Panc1 (cell line): ENCODE data around the gene ARHGAP44. TPM values are rescaled to one million over a fixed set of nuclear protein-coding genes. Genes with fewer than 3 reads are reported as not detected.

ENCODE experiments used
- ATAC-seq: fragments of 200-7000 bp; cut with Tn5 transposase; 2 replicates; pipeline ENCODE4 v1.9.1; 2020; ENCODE audit warnings: mild to moderate bottlenecking, moderate library complexity
- BruUV-seq: library from RNA; stranded (reverse); fragments of 400-500 nt; replicated peaks from 2 replicates; lab custom pipeline; 2021; lab: Mats Ljungman, UMichigan
- CTCF ChIA-PET: fragments of 300-600 bp; sonication (Branson Sonifier 250); formaldehyde crosslinking; loops from one replicate; lab custom pipeline; 2022; ENCODE audit warnings: antibody characterized with exemption; lab: Charles Lee
- POLR2A ChIA-PET: fragments of 300-600 bp; sonication (Branson Sonifier 250); formaldehyde crosslinking; loops from one replicate; lab custom pipeline; 2022; ENCODE audit warnings: antibody characterized with exemption; lab: Charles Lee
- DNase-seq: peaks from one replicate; pipeline ENCODE4 v3.0.0-alpha.2; 2010; ENCODE audit warnings: low read depth, low spot score
- H3K27ac ChIP-seq: 2 replicates; pipeline ENCODE4 v1.5.1; 2011; ENCODE audit warnings: mild to moderate bottlenecking, low read length, inconsistent platforms
- H3K27me3 ChIP-seq: fragments of 200-500 bp; sonication (Bioruptor generic); 2 replicates; pipeline ENCODE4 v1.6.0; 2014; ENCODE audit warnings: low read length, inconsistent platforms; ENCODE audit not compliant: control insufficient read depth, insufficient read depth
- H3K36me3 ChIP-seq: fragments of 200-500 bp; sonication (Bioruptor generic); 2 replicates; pipeline ENCODE4 v1.5.1; 2014; ENCODE audit warnings: inconsistent platforms, mild to moderate bottlenecking, low read length, moderate library complexity; ENCODE audit not compliant: control insufficient read depth, insufficient read depth
- H3K4me1 ChIP-seq: 2 replicates; pipeline ENCODE4 v1.5.1; 2011; ENCODE audit warnings: inconsistent platforms, mild to moderate bottlenecking, low read length, moderate library complexity; ENCODE audit not compliant: control insufficient read depth, insufficient read depth
- H3K4me3 ChIP-seq, 2 experiments: 2 replicates each; pipeline ENCODE4 v1.5.1; 2011 to 2012; ENCODE audit warnings: low read depth in 2 of 2, low read length in 2 of 2, mild to moderate bottlenecking in 2 of 2, inconsistent platforms in 1 of 2, moderate library complexity in 1 of 2
- H3K9me3 ChIP-seq: fragments of 200-500 bp; sonication (Bioruptor generic); 2 replicates; pipeline ENCODE4 v1.5.1; 2014; ENCODE audit warnings: low read depth, mild to moderate bottlenecking, inconsistent platforms, low read length, moderate library complexity; ENCODE audit not compliant: control insufficient read depth, insufficient read depth
- CTCF ChIP-seq: fragments of 450-650 bp; IDR thresholded peaks from 2 replicates; pipeline ENCODE4 v1.5.1; 2017; ENCODE audit warnings: mild to moderate bottlenecking
- POLR2AphosphoS5 ChIP-seq: IDR thresholded peaks from 2 replicates; pipeline ENCODE4 v1.6.1; 2012; ENCODE audit warnings: mild to moderate bottlenecking, low read depth, low read length, moderate library complexity
- REST ChIP-seq, 2 experiments: IDR thresholded peaks; 2 replicates each; pipeline ENCODE4 v1.6.1; 2011 to 2012; ENCODE audit warnings: low read depth in 2 of 2, control low read depth in 1 of 2, low read length in 1 of 2, mild to moderate bottlenecking in 1 of 2, moderate library complexity in 1 of 2; ENCODE audit not compliant: insufficient read depth in 1 of 2
- SIN3A ChIP-seq: IDR thresholded peaks from 2 replicates; pipeline ENCODE4 v1.6.1; 2012; ENCODE audit warnings: low read depth, mild to moderate bottlenecking, low read length, moderate library complexity, borderline replicate concordance; ENCODE audit not compliant: insufficient read depth
- TCF7L2 ChIP-seq: IDR thresholded peaks from 2 replicates; pipeline ENCODE4 v1.6.1; 2011; ENCODE audit warnings: mild to moderate bottlenecking, low read depth, low read length, inconsistent platforms
- in situ Hi-C: cut with HindIII; loops from 2 replicates; pipeline ENCODE4 v1.10.0; 2016; ENCODE audit warnings: low sequenced_read_pairs, low pct_unique_long_range_greater_than_20kb
- intact Hi-C: fragments of 100-400 bp; cut with micrococcal nuclease; formaldehyde crosslinking; loops from one replicate; pipeline ENCODE4 v1.10.0; 2022; ENCODE audit not compliant: unreplicated experiment
- total RNA-seq: library from RNA; stranded (reverse); gene quantifications from one replicate; pipeline ENCODE4 v1.2.1, GENCODE V29; 2021; ENCODE audit not compliant: unreplicated experiment

ARHGAP44 gene
- total RNA-seq, 1 experiment from 2014 or later: 0.80 TPM

GRCh38 chr17:12965988-12966387 is 176.7 kb downstream of the ARHGAP44 start:
- intact Hi-C loops (no loop called here), in situ Hi-C loops (no loop called here)
- ATAC-seq: no peak
- no TSS peak for BruUV-seq
- Histone ChIP-seq H3K36me3 (no peaks in the 10 kb centered on the region), H3K4me1 (no peaks in the 10 kb centered on the region), H3K4me3 (no peak overlapping the region), H3K9me3 (no peaks in the 10 kb centered on the region), H3K27me3 (no peaks in the 10 kb centered on the region), H3K27ac (no peak overlapping the region)
- DNase-seq: no peak
- TF ChIP-seq SIN3A (no peak), POLR2AphosphoS5 (no peak), TCF7L2 (no peak), CTCF (no peak), REST (IDR thresholded peaks at IDR 0.05; ENCODE audit: insufficient read depth in 1 of 2, low read depth in 2 of 2, low read length in 1 of 2) (no peak)
- ChIA-PET CTCF (no interaction called here), POLR2A (no interaction called here)

- no peaks in the 10 kb centered on the region for H3K4me1 ChIP-seq
- H3K9me3 ChIP-seq: no peaks in the 10 kb centered on the region
- no peak overlapping the region for H3K27ac ChIP-seq
- in situ Hi-C loops (no loop called here), intact Hi-C loops (no loop called here)
- H3K27me3 ChIP-seq: no peaks in the 10 kb centered on the region
- ChIA-PET CTCF (no interaction called here), POLR2A (no interaction called here)
- H3K4me3 ChIP-seq: no peak overlapping the region
- DNase-seq (no peak), ATAC-seq (no peak)
- no TSS peak for BruUV-seq
- TF ChIP-seq REST (IDR thresholded peaks at IDR 0.05; ENCODE audit: insufficient read depth in 1 of 2, low read depth in 2 of 2, low read length in 1 of 2): no peak
- H3K36me3 ChIP-seq: no peaks in the 10 kb centered on the region
Observed at GRCh38 chr17:12966413-12966812, 177.1 kb downstream of the ARHGAP44 start.
